ENCODE measurements around the gene C2CD2.

GRCh38 chr21:41875086-41875485 is 78.7 kb downstream of the C2CD2 start:
- TF ChIP-seq POLR2AphosphoS5 (IDR thresholded peaks at IDR 0.05; ENCODE audit: low read depth, low read length) (no peak), TAF1 (IDR thresholded peaks at IDR 0.05; ENCODE audit: borderline replicate concordance, insufficient read depth, low read length) (no peak), REST (IDR thresholded peaks at IDR 0.05; ENCODE audit: insufficient read depth in 1 of 2, low read depth in 2 of 2, low read length in 2 of 2) (no peak), SIN3A (IDR thresholded peaks at IDR 0.05; ENCODE audit: borderline replicate concordance, insufficient read depth, low read length) (no peak), FOXP2 (optimal IDR thresholded peaks at IDR 0.05; ENCODE audit: borderline replicate concordance, extremely low read depth, extremely low read length, insufficient read depth) (no peak)

Data from PFSK-1 (cell line).